Stimulated activated CD4-positive, alpha-beta T cell treated with anti-CD3 and anti-CD28 coated beads, Interleukin-2, amount 100 ng/mL, for 48 hours (primary cell): Measurements from ENCODE around the gene UCK2.

Source experiments
- DNase-seq, 2 donors: peaks; one replicate each; pipeline ENCODE4 v3.0.0-alpha.2; 2020

UCK2 gene

GRCh38 chr1:165884009-165884689 lies 56.7 kb downstream of the UCK2 start:
- no peak for DNase-seq

- DNase-seq = no peak
Observed at GRCh38 chr1:165884690-165885304, 57.4 kb downstream of the UCK2 start.

- DNase-seq = no peak
Observed at GRCh38 chr1:165885305-165885694, 57.9 kb downstream of the UCK2 start.

GRCh38 chr1:165886193-165886592 lies 58.8 kb downstream of the UCK2 start:
- no peak for DNase-seq

- DNase-seq = no peak
Observed at GRCh38 chr1:165886983-165887382, 59.6 kb downstream of the UCK2 start.

GRCh38 chr1:165887877-165888551 lies 60.6 kb downstream of the UCK2 start:
- no peak for DNase-seq

- no peak for DNase-seq
Observed at GRCh38 chr1:165888552-165888920, 61.1 kb downstream of the UCK2 start.

GRCh38 chr1:165890684-165891083 lies 63.3 kb downstream of the UCK2 start:
- no peak for DNase-seq

- DNase-seq = no peak
Observed at GRCh38 chr1:165891111-165891860, 63.9 kb downstream of the UCK2 start.

GRCh38 chr1:165892935-165893334 lies 65.5 kb downstream of the UCK2 start:
- DNase-seq = no peak

GRCh38 chr1:165893507-165893906 lies 66.1 kb downstream of the UCK2 start:
- DNase-seq = no peak

- DNase-seq = no peak
Observed at GRCh38 chr1:165894591-165894990, 67.2 kb downstream of the UCK2 start.

- no peak for DNase-seq
Observed at GRCh38 chr1:165895451-165895871, 68.0 kb downstream of the UCK2 start.

GRCh38 chr1:165896277-165896676 lies 68.9 kb downstream of the UCK2 start:
- no peak for DNase-seq

- no peak for DNase-seq
Observed at GRCh38 chr1:165897326-165898303, 70.2 kb downstream of the UCK2 start.

GRCh38 chr1:165898837-165899236 lies 71.4 kb downstream of the UCK2 start:
- DNase-seq = no peak

- no peak for DNase-seq
Observed at GRCh38 chr1:165899461-165899941, 72.1 kb downstream of the UCK2 start.

GRCh38 chr1:165900576-165901380 lies 73.4 kb downstream of the UCK2 start:
- DNase-seq = no peak

- DNase-seq = no peak
Observed at GRCh38 chr1:165902565-165902964, 75.2 kb downstream of the UCK2 start.

GRCh38 chr1:165903672-165904071 lies 76.3 kb downstream of the UCK2 start:
- DNase-seq = no peak

GRCh38 chr1:165904948-165905347 lies 77.5 kb downstream of the UCK2 start:
- DNase-seq = no peak
